H9 (cell line): Measurements from ENCODE around the gene KRTAP2-2. TPM values are rescaled to one million over a fixed set of nuclear protein-coding genes. Genes with fewer than 3 reads are reported as not detected.

ENCODE experiments used
- DNase-seq: peaks from one replicate; pipeline ENCODE4 v3.0.0-alpha.2; 2017
- H2AFZ ChIP-seq: one replicate; pipeline ENCODE4 v1.6.1; 2013; ENCODE audit warnings: mild to moderate bottlenecking, low read length, control low read depth, moderate library complexity
- H2AK5ac ChIP-seq: 2 replicates; pipeline ENCODE4 v1.6.1; 2013; ENCODE audit warnings: low read length, control low read depth, mixed read lengths; ENCODE audit not compliant: insufficient read length
- H2BK120ac ChIP-seq: one replicate; pipeline ENCODE4 v1.6.1; 2013; ENCODE audit warnings: low read depth, mild to moderate bottlenecking, low read length, control low read depth, inconsistent platforms; ENCODE audit not compliant: poor library complexity, severe bottlenecking
- H2BK12ac ChIP-seq: 2 replicates; pipeline ENCODE4 v1.6.1; 2013; ENCODE audit warnings: low read length, control low read depth, mixed read lengths, low read depth; ENCODE audit not compliant: insufficient read length
- H2BK15ac ChIP-seq: 2 replicates; pipeline ENCODE4 v1.6.1; 2013; ENCODE audit warnings: low read depth, low read length, control low read depth
- H2BK20ac ChIP-seq: one replicate; pipeline ENCODE4 v1.6.1; 2013; ENCODE audit warnings: low read depth, mild to moderate bottlenecking, low read length, control low read depth, inconsistent platforms; ENCODE audit not compliant: poor library complexity, severe bottlenecking
- H2BK5ac ChIP-seq: 2 replicates; pipeline ENCODE4 v1.6.1; 2013; ENCODE audit warnings: low read length, control low read depth, mixed read lengths; ENCODE audit not compliant: insufficient read length
- H3K14ac ChIP-seq: 2 replicates; pipeline ENCODE4 v1.6.1; 2013; ENCODE audit warnings: low read length, control low read depth; ENCODE audit not compliant: insufficient read depth
- H3K18ac ChIP-seq: 2 replicates; pipeline ENCODE4 v1.6.1; 2013; ENCODE audit warnings: low read depth, mild to moderate bottlenecking, mixed read lengths, low read length, control low read depth; ENCODE audit not compliant: insufficient read length
- H3K23ac ChIP-seq: 2 replicates; pipeline ENCODE4 v1.6.1; 2013; ENCODE audit warnings: low read length, control low read depth, mixed read lengths, low read depth; ENCODE audit not compliant: insufficient read length
- H3K23me2 ChIP-seq: 2 replicates; pipeline ENCODE4 v1.6.1; 2013; ENCODE audit warnings: low read depth, mild to moderate bottlenecking, mixed read lengths, low read length, control low read depth; ENCODE audit not compliant: insufficient read length, poor library complexity, severe bottlenecking
- H3K27ac ChIP-seq: 2 replicates; pipeline ENCODE4 v1.5.1; 2013; ENCODE audit warnings: low read length, control low read depth, mixed read lengths, low read depth; ENCODE audit not compliant: insufficient read length
- H3K27me3 ChIP-seq: 2 replicates; pipeline ENCODE4 v1.6.1; 2013; ENCODE audit warnings: low read length, control low read depth, inconsistent platforms; ENCODE audit not compliant: insufficient read depth
- H3K4ac ChIP-seq: 2 replicates; pipeline ENCODE4 v1.6.1; 2013; ENCODE audit warnings: low read depth, mild to moderate bottlenecking, control low read depth, inconsistent platforms, low read length, moderate library complexity
- H3K4me1 ChIP-seq: 2 replicates; pipeline ENCODE4 v1.6.1; 2013; ENCODE audit warnings: low read length, control low read depth, inconsistent platforms; ENCODE audit not compliant: insufficient read depth
- H3K4me2 ChIP-seq: 2 replicates; pipeline ENCODE4 v1.6.1; 2013; ENCODE audit warnings: low read length, control low read depth, mixed read lengths; ENCODE audit not compliant: insufficient read length, insufficient read depth
- H3K56ac ChIP-seq: 2 replicates; pipeline ENCODE4 v1.6.1; 2013; ENCODE audit warnings: low read depth, mild to moderate bottlenecking, mixed read lengths, low read length, control low read depth; ENCODE audit not compliant: insufficient read length
- H3K79me1 ChIP-seq: 2 replicates; pipeline ENCODE4 v1.6.1; 2013; ENCODE audit warnings: low read depth, mild to moderate bottlenecking, moderate library complexity, low read length, control low read depth, inconsistent platforms; ENCODE audit not compliant: insufficient read depth, poor library complexity, severe bottlenecking
- H3K79me2 ChIP-seq: 2 replicates; pipeline ENCODE4 v1.6.1; 2013; ENCODE audit warnings: low read length, control low read depth, inconsistent platforms; ENCODE audit not compliant: insufficient read depth
- H3K9ac ChIP-seq: 2 replicates; pipeline ENCODE4 v1.6.1; 2013; ENCODE audit warnings: low read length, control low read depth, mixed read lengths; ENCODE audit not compliant: insufficient read length; ENCODE audit errors: extremely low read depth
- H3K9me3 ChIP-seq: one replicate; pipeline ENCODE4 v1.6.1; 2013; ENCODE audit warnings: low read depth, low read length, inconsistent platforms; ENCODE audit not compliant: control insufficient read depth
- H3T11ph ChIP-seq: one replicate; pipeline ENCODE4 v1.6.1; 2013; ENCODE audit warnings: mild to moderate bottlenecking, low read length, control low read depth, inconsistent platforms
- H4K20me1 ChIP-seq: one replicate; pipeline ENCODE4 v1.6.1; 2013; ENCODE audit not compliant: control insufficient read depth, insufficient read length, insufficient read depth
- H4K5ac ChIP-seq: 2 replicates; pipeline ENCODE4 v1.6.1; 2013; ENCODE audit warnings: low read depth, mild to moderate bottlenecking, mixed read lengths, low read length, control low read depth; ENCODE audit not compliant: insufficient read length
- H4K8ac ChIP-seq: replicated peaks from 2 replicates; pipeline ENCODE4 v1.6.1; 2013; ENCODE audit warnings: low read length, control low read depth, mixed read lengths, low read depth; ENCODE audit not compliant: insufficient read length
- H4K91ac ChIP-seq: 2 replicates; pipeline ENCODE4 v1.6.1; 2013; ENCODE audit warnings: low read depth, mild to moderate bottlenecking, moderate library complexity, mixed read lengths, low read length, control low read depth; ENCODE audit not compliant: insufficient read length
- H3K27ac Mint-ChIP-seq, 3 experiments: 2 replicates in 2 of 3; 3 replicates in 1 of 3; pipeline ENCODE4 v1.8.0; 2020 to 2021; ENCODE audit warnings: mixed read lengths in 3 of 3, mild to moderate bottlenecking in 1 of 3, moderate library complexity in 1 of 3
- H3K27me3 Mint-ChIP-seq: 2 replicates; pipeline ENCODE4 v1.8.0; 2021; ENCODE audit warnings: low read depth, mild to moderate bottlenecking, moderate library complexity, mixed read lengths
- H3K36me3 Mint-ChIP-seq, 3 experiments: 2 replicates in 2 of 3; 3 replicates in 1 of 3; pipeline ENCODE4 v1.8.0; 2020 to 2021; ENCODE audit warnings: low read depth in 3 of 3, mixed read lengths in 3 of 3; ENCODE audit not compliant: insufficient read depth in 1 of 3
- H3K4me1 Mint-ChIP-seq, 2 experiments: 2 replicates each; pipeline ENCODE4 v1.8.0; 2020; ENCODE audit warnings: mixed read lengths in 2 of 2
- H3K4me3 Mint-ChIP-seq, 2 experiments: 2 replicates in 1 of 2; 3 replicates in 1 of 2; pipeline ENCODE4 v1.8.0; 2020 to 2021; ENCODE audit warnings: mild to moderate bottlenecking in 2 of 2, mixed read lengths in 2 of 2, moderate library complexity in 1 of 2
- H3K9me3 Mint-ChIP-seq, 2 experiments: 2 replicates in 1 of 2; 3 replicates in 1 of 2; pipeline ENCODE4 v1.8.0; 2020; ENCODE audit warnings: mild to moderate bottlenecking in 2 of 2, mixed read lengths in 2 of 2, moderate library complexity in 1 of 2
- whole genome bisulfite sequencing: extraction: QIAGEN DNeasy Blood & Tissue Kit; methylation state at CpG from one replicate; pipeline ENCODE4 v1.1.7; 2013; ENCODE audit warnings: missing lambda C conversion rate, low lambda C conversion rate, mixed read lengths; ENCODE audit not compliant: insufficient read length; ENCODE audit errors: extremely low coverage; 5-methylcytosine and 5-hydroxymethylcytosine counted together
- total RNA-seq: library from RNA; stranded (reverse); gene quantifications from 2 replicates; pipeline ENCODE4 v1.2.1, GENCODE V29; 2021
- TF ChIP-seq, protein P1 (sequence below): fragments of 200-600 bp; sonication (generic); conservative IDR thresholded peaks from 3 replicates; pipeline ENCODE4 v1.8.0; 2021; ENCODE audit warnings: antibody characterized with exemption, mild to moderate bottlenecking

KRTAP2-2 gene
- total RNA-seq, 1 experiment from 2014 or later: not detected

- Mint-ChIP-seq H3K36me3 (no peaks in the 10 kb centered on the region), H3K27me3 (no peaks in the 10 kb centered on the region), H3K4me1 (peaks cover 17 to 19% of the 10 kb centered on the region in 2 experiments), H3K27ac (no peak overlapping the region), H3K4me3 (no peak overlapping the region), H3K9me3 (no peaks in the 10 kb centered on the region)
- Histone ChIP-seq H3K56ac (no peak overlapping the region), H2AK5ac (no peak overlapping the region), H3K9me3 (no peaks in the 10 kb centered on the region), H3T11ph (no peak overlapping the region), H3K4me1 (no peaks in the 10 kb centered on the region; the same call in 1 of the 2 replicates), H2AFZ (no peak overlapping the region), H3K4ac (no peak overlapping the region), H3K4me2 (no peak overlapping the region), H2BK5ac (no peak overlapping the region), H4K5ac (no peak overlapping the region), H2BK20ac (no peak overlapping the region), H3K18ac (no peak overlapping the region), H3K27me3 (no peaks in the 10 kb centered on the region), H2BK15ac (no peak overlapping the region), H3K79me1 (no peaks in the 10 kb centered on the region), H4K20me1 (no peaks in the 10 kb centered on the region), H3K9ac (no peak overlapping the region), H2BK12ac (no peak overlapping the region), H3K23ac (no peak overlapping the region), H3K79me2 (no peaks in the 10 kb centered on the region), H3K23me2 (no peaks in the 10 kb centered on the region), H2BK120ac (no peak overlapping the region), H4K8ac (no peak overlapping the region), H3K27ac (no peak overlapping the region), H4K91ac (no peak overlapping the region), H3K14ac (no peak overlapping the region)
- TF ChIP-seq, protein P1, sequence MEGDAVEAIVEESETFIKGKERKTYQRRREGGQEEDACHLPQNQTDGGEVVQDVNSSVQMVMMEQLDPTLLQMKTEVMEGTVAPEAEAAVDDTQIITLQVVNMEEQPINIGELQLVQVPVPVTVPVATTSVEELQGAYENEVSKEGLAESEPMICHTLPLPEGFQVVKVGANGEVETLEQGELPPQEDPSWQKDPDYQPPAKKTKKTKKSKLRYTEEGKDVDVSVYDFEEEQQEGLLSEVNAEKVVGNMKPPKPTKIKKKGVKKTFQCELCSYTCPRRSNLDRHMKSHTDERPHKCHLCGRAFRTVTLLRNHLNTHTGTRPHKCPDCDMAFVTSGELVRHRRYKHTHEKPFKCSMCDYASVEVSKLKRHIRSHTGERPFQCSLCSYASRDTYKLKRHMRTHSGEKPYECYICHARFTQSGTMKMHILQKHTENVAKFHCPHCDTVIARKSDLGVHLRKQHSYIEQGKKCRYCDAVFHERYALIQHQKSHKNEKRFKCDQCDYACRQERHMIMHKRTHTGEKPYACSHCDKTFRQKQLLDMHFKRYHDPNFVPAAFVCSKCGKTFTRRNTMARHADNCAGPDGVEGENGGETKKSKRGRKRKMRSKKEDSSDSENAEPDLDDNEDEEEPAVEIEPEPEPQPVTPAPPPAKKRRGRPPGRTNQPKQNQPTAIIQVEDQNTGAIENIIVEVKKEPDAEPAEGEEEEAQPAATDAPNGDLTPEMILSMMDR: no peak
- WGBS: no CpG with 5 or more reads among the region's 3 CpGs
- DNase-seq: no peak
Measured at GRCh38 chr17:41013181-41013580, 41.8 kb downstream of the KRTAP2-2 start.
